ENCODE measurements around the gene IVNS1ABP.

GRCh38 chr1:185342017-185342416, 25.0 kb upstream of the IVNS1ABP start:
- TF ChIP-seq POLR2AphosphoS5 (IDR thresholded peaks at IDR 0.05): no peak
- no peak for TF ChIP-seq CTCF (IDR thresholded peaks at IDR 0.05)

Measured in prostate gland (tissue), 2 donors.